HCT116 (cell line): Measurements from ENCODE around the gene ACAT2. TPM values are rescaled to one million over a fixed set of nuclear protein-coding genes. Genes with fewer than 3 reads are reported as not detected.

Experiments
- ATAC-seq: fragments of 200-7000 bp; cut with Tn5 transposase; 2 replicates; pipeline ENCODE4 v1.9.1; 2020; ENCODE audit warnings: mild to moderate bottlenecking, moderate library complexity
- BruUV-seq: library from RNA; stranded (reverse); fragments of 400-500 nt; replicated peaks from 2 replicates; lab custom pipeline; 2021; lab: Mats Ljungman, UMichigan
- CTCF ChIA-PET: fragments of 300-600 bp; sonication (Branson Sonifier 250); formaldehyde crosslinking; loops from one replicate; lab custom pipeline; 2021; ENCODE audit warnings: antibody characterized with exemption; lab: Charles Lee
- POLR2A ChIA-PET: fragments of 300-600, 350-600 bp; sonication (Branson Sonifier 250); formaldehyde crosslinking; loops from one replicate; lab custom pipeline; 2021; ENCODE audit warnings: antibody characterized with exemption; lab: Charles Lee
- RAD21 ChIA-PET, 2 experiments: fragments of 300-600 bp; sonication (Branson Sonifier 250); formaldehyde crosslinking; loops; one replicate each; lab custom pipeline; 2023; ENCODE audit warnings: low total read pairs in 2 of 2; ENCODE audit not compliant: uncharacterized antibody in 2 of 2, unreplicated experiment in 2 of 2, low non-redundant PET in 1 of 2; lab: Charles Lee
- DNase-seq: peaks from one replicate; pipeline ENCODE4 v3.0.0-alpha.2; 2010; ENCODE audit warnings: low read depth, low spot score
- H2AFZ ChIP-seq: fragments of 200-600 bp; shearing (Covaris generic), sonication (generic); 2 replicates; pipeline ENCODE4 v1.6.1; 2017; ENCODE audit warnings: low read depth, mixed run types, mixed read lengths, antibody characterized with exemption, low read length; ENCODE audit not compliant: poor library complexity, severe bottlenecking
- H3K27ac ChIP-seq: 2 replicates; pipeline ENCODE4 v1.5.1; 2012; ENCODE audit warnings: low read depth, low read length
- H3K27me3 ChIP-seq: fragments of 200-600 bp; sonication (generic); 2 replicates; pipeline ENCODE4 v1.6.1; 2016; ENCODE audit warnings: mixed run types, low read length, mixed read lengths; ENCODE audit not compliant: insufficient read depth
- H3K36me3 ChIP-seq, 2 experiments: fragments of 200-500 bp in 1 of 2; fragments of 200-600 bp in 1 of 2; sonication (Bioruptor generic) in 1 of 2; sonication (generic) in 1 of 2; 2 replicates each; pipeline versions ENCODE4 v1.5.1 to v1.6.1; 2014 to 2016; ENCODE audit warnings: low read length in 2 of 2, inconsistent platforms in 1 of 2, mixed read lengths in 1 of 2, mixed run types in 1 of 2; ENCODE audit not compliant: insufficient read depth in 2 of 2, control insufficient read depth in 1 of 2
- H3K4me1 ChIP-seq, 2 experiments: fragments of 200-600 bp in 1 of 2; sonication (generic) in 1 of 2; 2 replicates each; pipeline versions ENCODE4 v1.5.1 to v1.6.1; 2012 to 2017; ENCODE audit warnings: low read length in 2 of 2, inconsistent platforms in 1 of 2, mild to moderate bottlenecking in 1 of 2, mixed read lengths in 1 of 2, mixed run types in 1 of 2, moderate library complexity in 1 of 2; ENCODE audit not compliant: insufficient read depth in 2 of 2, control insufficient read depth in 1 of 2
- H3K4me2 ChIP-seq: fragments of 200-600 bp; sonication (generic); 2 replicates; pipeline ENCODE4 v1.6.1; 2017; ENCODE audit warnings: mixed run types, low read length, mixed read lengths
- H3K4me3 ChIP-seq, 2 experiments: fragments of 200-600 bp in 1 of 2; sonication (generic) in 1 of 2; replicated peaks in 1 of 2; 2 replicates each; pipeline ENCODE4 v1.5.1; 2011 to 2016; ENCODE audit warnings: low read length in 2 of 2, control low read depth in 1 of 2, low read depth in 1 of 2, mild to moderate bottlenecking in 1 of 2, mixed read lengths in 1 of 2, mixed run types in 1 of 2
- H3K79me2 ChIP-seq: fragments of 200-600 bp; sonication (generic); 2 replicates; pipeline ENCODE4 v1.6.1; 2017; ENCODE audit warnings: mild to moderate bottlenecking, mixed run types, low read length, moderate library complexity, mixed read lengths; ENCODE audit not compliant: insufficient read depth
- H3K9ac ChIP-seq: fragments of 200-600 bp; sonication (generic); 2 replicates; pipeline ENCODE4 v1.6.1; 2016; ENCODE audit warnings: low read length, mixed read lengths
- H3K9me2 ChIP-seq: fragments of 200-600 bp; sonication (generic), shearing (Covaris generic); 2 replicates; pipeline ENCODE4 v1.6.1; 2017; ENCODE audit warnings: mixed run types, mild to moderate bottlenecking, moderate library complexity; ENCODE audit not compliant: insufficient read depth
- H3K9me3 ChIP-seq, 2 experiments: fragments of 200-500 bp in 1 of 2; fragments of 200-600 bp in 1 of 2; sonication (Bioruptor generic) in 1 of 2; sonication (generic) in 1 of 2; 2 replicates each; pipeline ENCODE4 v1.6.1; 2014 to 2017; ENCODE audit warnings: low read length in 2 of 2, mixed read lengths in 2 of 2, inconsistent platforms in 1 of 2, low read depth in 1 of 2, mild to moderate bottlenecking in 1 of 2, mixed run types in 1 of 2, moderate library complexity in 1 of 2; ENCODE audit not compliant: control insufficient read depth in 1 of 2, insufficient read depth in 1 of 2
- H4K20me1 ChIP-seq: fragments of 200-600 bp; sonication (generic), shearing (Covaris generic); 2 replicates; pipeline ENCODE4 v1.6.1; 2017; ENCODE audit warnings: mixed run types, mild to moderate bottlenecking, moderate library complexity; ENCODE audit not compliant: insufficient read depth
- ATF3 ChIP-seq: IDR thresholded peaks from 2 replicates; pipeline ENCODE4 v1.6.1; 2012
- FOSL1 ChIP-seq: IDR thresholded peaks from 2 replicates; pipeline ENCODE4 v1.6.1; 2012; ENCODE audit warnings: low read depth
- JUND ChIP-seq: IDR thresholded peaks from 2 replicates; pipeline ENCODE4 v1.6.1; 2012
- POLR2A ChIP-seq: IDR thresholded peaks from 2 replicates; pipeline ENCODE4 v1.7.0; 2011; ENCODE audit warnings: borderline replicate concordance; ENCODE audit not compliant: insufficient read depth, insufficient read length; ENCODE audit errors: extremely low read depth
- RAD21 ChIP-seq: IDR thresholded peaks from 2 replicates; pipeline ENCODE4 v1.6.1; 2012; ENCODE audit warnings: low read depth, mild to moderate bottlenecking
- SIN3A ChIP-seq: IDR thresholded peaks from 2 replicates; pipeline ENCODE4 v1.6.1; 2012; ENCODE audit warnings: low read depth
- SP1 ChIP-seq: IDR thresholded peaks from 2 replicates; pipeline ENCODE4 v1.6.1; 2012; ENCODE audit warnings: low read depth
- ZNF274 ChIP-seq: fragments of 200-500 bp; sonication (Bioruptor generic); IDR thresholded peaks from 2 replicates; pipeline ENCODE4 v1.6.1; 2014; ENCODE audit warnings: mild to moderate bottlenecking, low read depth, low read length, inconsistent platforms
- intact Hi-C: fragments of 100-400 bp; cut with micrococcal nuclease; formaldehyde crosslinking; loops from 2 replicates; pipeline ENCODE4 v1.10.0; 2022
- total RNA-seq: library from RNA; stranded (reverse); gene quantifications from one replicate; pipeline ENCODE4 v1.2.1, GENCODE V29; 2021; ENCODE audit not compliant: unreplicated experiment
- TF ChIP-seq, protein P1 (sequence below): IDR thresholded peaks from 2 replicates; pipeline ENCODE4 v1.6.1; 2012; ENCODE audit warnings: low read depth
- TF ChIP-seq, protein P2 (sequence below), 3 experiments: fragments of 200-600 bp in 1 of 3; sonication (generic) in 1 of 3; IDR thresholded peaks in 2 of 3; conservative IDR thresholded peaks in 1 of 3; 2 replicates each; pipeline ENCODE4 v1.5.1; 2012 to 2017; ENCODE audit warnings: low read depth in 2 of 3, low read length in 2 of 3, antibody characterized with exemption in 1 of 3, borderline replicate concordance in 1 of 3, control low read depth in 1 of 3, mild to moderate bottlenecking in 1 of 3, mixed read lengths in 1 of 3, mixed run types in 1 of 3, moderate library complexity in 1 of 3; ENCODE audit not compliant: insufficient read depth in 1 of 3

ACAT2 gene
- total RNA-seq, 1 experiment from 2014 or later, result 41.6 TPM

DNA sequence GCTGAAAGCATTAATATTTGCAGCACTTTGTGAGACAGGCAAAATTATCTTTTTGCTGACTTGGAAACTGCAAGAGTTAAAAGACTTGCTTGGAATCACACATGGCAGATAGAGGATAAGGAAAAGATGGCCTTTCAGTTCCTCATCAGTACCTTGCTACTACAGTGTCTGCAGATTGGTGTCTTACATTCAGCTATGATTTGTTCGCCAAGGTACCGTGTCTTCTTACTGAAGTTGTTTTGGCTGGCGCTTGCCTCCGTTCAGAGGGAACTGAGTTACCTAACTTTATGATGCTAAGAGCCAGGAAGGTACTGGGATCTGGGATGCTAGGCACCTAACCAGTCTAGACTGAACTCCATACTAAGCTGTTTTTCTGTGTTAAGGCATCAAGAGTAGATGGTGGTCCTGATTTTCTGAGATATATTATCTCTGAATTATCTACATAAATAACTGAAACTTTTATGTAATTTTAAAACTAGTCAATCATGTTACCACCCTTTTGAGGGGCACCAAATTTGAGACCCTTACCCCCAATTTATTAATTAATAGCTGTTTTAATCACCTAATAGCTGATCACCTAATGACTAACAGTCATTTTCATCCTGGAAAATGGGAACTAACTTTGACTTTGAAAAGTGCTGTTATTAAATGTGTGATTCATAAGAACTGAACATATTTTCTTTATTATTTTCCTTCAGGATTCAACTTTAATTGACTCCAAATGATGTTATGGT lies 32.1 kb upstream of the ACAT2 start:
- DNase-seq (no peak), ATAC-seq (no peak)
- intact Hi-C loops, result loop anchor here (10.0 kb wide), 1 partner anchor 725 kb away; no protein-coding TSS in a partner anchor
- Histone ChIP-seq H3K9ac (peak overlapping the region; percentile 7; the same call in 1 of the 2 replicates), H3K79me2 (peaks cover 94% of the 10 kb centered on the region), H3K27me3 (no peaks in the 10 kb centered on the region), H3K27ac (no peak overlapping the region), H3K4me2 (peak overlapping the region; percentile 75; the same call in 1 of the 2 replicates), H3K9me2 (no peaks in the 10 kb centered on the region), H3K36me3 (peaks cover 0 to 14% of the 10 kb centered on the region in 2 experiments; a peak in 2 of 4 replicates), H4K20me1 (peaks cover 34% of the 10 kb centered on the region; the same call in 1 of the 2 replicates), H3K4me3 (peak overlapping the region in 1 of 2 experiments; percentile 81; a peak in 1 of 4 replicates), H3K9me3 (no peaks in the 10 kb centered on the region), H3K4me1 (peaks cover 8 to 31% of the 10 kb centered on the region in 2 experiments; a peak in 3 of 4 replicates), H2AFZ (no peak overlapping the region)
- ChIA-PET CTCF (no interaction called here), POLR2A (no interaction called here), RAD21 (no interaction called here)
- no TSS peak for BruUV-seq
- no peak for TF ChIP-seq SIN3A
- no peak for TF ChIP-seq JUND
- no peak for TF ChIP-seq FOSL1
- TF ChIP-seq SP1, result no peak
- TF ChIP-seq, protein P1, sequence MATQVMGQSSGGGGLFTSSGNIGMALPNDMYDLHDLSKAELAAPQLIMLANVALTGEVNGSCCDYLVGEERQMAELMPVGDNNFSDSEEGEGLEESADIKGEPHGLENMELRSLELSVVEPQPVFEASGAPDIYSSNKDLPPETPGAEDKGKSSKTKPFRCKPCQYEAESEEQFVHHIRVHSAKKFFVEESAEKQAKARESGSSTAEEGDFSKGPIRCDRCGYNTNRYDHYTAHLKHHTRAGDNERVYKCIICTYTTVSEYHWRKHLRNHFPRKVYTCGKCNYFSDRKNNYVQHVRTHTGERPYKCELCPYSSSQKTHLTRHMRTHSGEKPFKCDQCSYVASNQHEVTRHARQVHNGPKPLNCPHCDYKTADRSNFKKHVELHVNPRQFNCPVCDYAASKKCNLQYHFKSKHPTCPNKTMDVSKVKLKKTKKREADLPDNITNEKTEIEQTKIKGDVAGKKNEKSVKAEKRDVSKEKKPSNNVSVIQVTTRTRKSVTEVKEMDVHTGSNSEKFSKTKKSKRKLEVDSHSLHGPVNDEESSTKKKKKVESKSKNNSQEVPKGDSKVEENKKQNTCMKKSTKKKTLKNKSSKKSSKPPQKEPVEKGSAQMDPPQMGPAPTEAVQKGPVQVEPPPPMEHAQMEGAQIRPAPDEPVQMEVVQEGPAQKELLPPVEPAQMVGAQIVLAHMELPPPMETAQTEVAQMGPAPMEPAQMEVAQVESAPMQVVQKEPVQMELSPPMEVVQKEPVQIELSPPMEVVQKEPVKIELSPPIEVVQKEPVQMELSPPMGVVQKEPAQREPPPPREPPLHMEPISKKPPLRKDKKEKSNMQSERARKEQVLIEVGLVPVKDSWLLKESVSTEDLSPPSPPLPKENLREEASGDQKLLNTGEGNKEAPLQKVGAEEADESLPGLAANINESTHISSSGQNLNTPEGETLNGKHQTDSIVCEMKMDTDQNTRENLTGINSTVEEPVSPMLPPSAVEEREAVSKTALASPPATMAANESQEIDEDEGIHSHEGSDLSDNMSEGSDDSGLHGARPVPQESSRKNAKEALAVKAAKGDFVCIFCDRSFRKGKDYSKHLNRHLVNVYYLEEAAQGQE, result no peak
- no peak for TF ChIP-seq ZNF274
- no peak for TF ChIP-seq ATF3
- no peak for TF ChIP-seq RAD21
- TF ChIP-seq, protein P2, sequence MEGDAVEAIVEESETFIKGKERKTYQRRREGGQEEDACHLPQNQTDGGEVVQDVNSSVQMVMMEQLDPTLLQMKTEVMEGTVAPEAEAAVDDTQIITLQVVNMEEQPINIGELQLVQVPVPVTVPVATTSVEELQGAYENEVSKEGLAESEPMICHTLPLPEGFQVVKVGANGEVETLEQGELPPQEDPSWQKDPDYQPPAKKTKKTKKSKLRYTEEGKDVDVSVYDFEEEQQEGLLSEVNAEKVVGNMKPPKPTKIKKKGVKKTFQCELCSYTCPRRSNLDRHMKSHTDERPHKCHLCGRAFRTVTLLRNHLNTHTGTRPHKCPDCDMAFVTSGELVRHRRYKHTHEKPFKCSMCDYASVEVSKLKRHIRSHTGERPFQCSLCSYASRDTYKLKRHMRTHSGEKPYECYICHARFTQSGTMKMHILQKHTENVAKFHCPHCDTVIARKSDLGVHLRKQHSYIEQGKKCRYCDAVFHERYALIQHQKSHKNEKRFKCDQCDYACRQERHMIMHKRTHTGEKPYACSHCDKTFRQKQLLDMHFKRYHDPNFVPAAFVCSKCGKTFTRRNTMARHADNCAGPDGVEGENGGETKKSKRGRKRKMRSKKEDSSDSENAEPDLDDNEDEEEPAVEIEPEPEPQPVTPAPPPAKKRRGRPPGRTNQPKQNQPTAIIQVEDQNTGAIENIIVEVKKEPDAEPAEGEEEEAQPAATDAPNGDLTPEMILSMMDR (IDR thresholded peaks at IDR 0.05 in 2 of 3, conservative IDR thresholded peaks at IDR 0.05 in 1 of 3; ENCODE audit: borderline replicate concordance in 1 of 3, insufficient read depth in 1 of 3, low read depth in 2 of 3, low read length in 2 of 3), result no peak
- TF ChIP-seq POLR2A, result no peak
